Psoas muscle (tissue), 8 donors: Measurements from ENCODE around the gene TYW3. TPM values are rescaled to one million over a fixed set of nuclear protein-coding genes. Genes with fewer than 3 reads are reported as not detected.

ENCODE experiments used
- ATAC-seq, 4 donors: fragments of 200-7000 bp; cut with Tn5 transposase; one replicate each; pipeline ENCODE4 v1.9.1; 2020; ENCODE audit warnings: moderate library complexity in 3 of 4, mild to moderate bottlenecking in 2 of 4
- DNase-seq, 2 donors: peaks; one replicate each; pipeline ENCODE4 v3.0.0-alpha.2; 2020
- H3K27ac ChIP-seq: fragments of 200-600 bp; one replicate; pipeline ENCODE4 v1.8.0; 2022
- H3K27me3 ChIP-seq, 3 donors: fragments of 200-600 bp in 1 of 3; one replicate each; pipeline versions ENCODE4 v1.6.1 to v1.8.0; 2013 to 2022; ENCODE audit warnings: low read length in 2 of 3, mild to moderate bottlenecking in 2 of 3, moderate library complexity in 1 of 3; ENCODE audit not compliant: insufficient read depth in 3 of 3
- H3K36me3 ChIP-seq, 2 donors: fragments of 200-600 bp in 1 of 2; one replicate each; pipeline versions ENCODE4 v1.6.1 to v1.8.0; 2013 to 2022; ENCODE audit warnings: low read depth in 1 of 2, mild to moderate bottlenecking in 1 of 2, moderate library complexity in 1 of 2; ENCODE audit not compliant: insufficient read depth in 1 of 2
- H3K4me1 ChIP-seq: fragments of 200-600 bp; one replicate; pipeline ENCODE4 v1.8.0; 2022
- H3K4me3 ChIP-seq: fragments of 200-600 bp; one replicate; pipeline ENCODE4 v1.8.0; 2022; ENCODE audit warnings: mild to moderate bottlenecking
- H3K9me3 ChIP-seq: fragments of 200-600 bp; one replicate; pipeline ENCODE4 v1.8.0; 2022
- CTCF ChIP-seq: fragments of 200-600 bp; IDR thresholded peaks from one replicate; pipeline ENCODE4 v1.8.0; 2022; ENCODE audit warnings: antibody characterized with exemption
- WGBS, 3 donors: extraction: QIAGEN DNeasy Blood & Tissue Kit; methylation state at CpG; one replicate each; pipeline versions ENCODE4 v1.1.6 to v1.1.7; 2013; 5-methylcytosine and 5-hydroxymethylcytosine counted together
- intact Hi-C, 2 donors: fragments of 100-400 bp; cut with DNase I; formaldehyde crosslinking; loops; one replicate each; pipeline versions ENCODE4 v1.11.0 to v1.14.2; 2022
- polyA plus RNA-seq, 3 donors: library from polyadenylated mRNA; stranded (reverse); fragments of 200-250 nt; gene quantifications; one replicate each; pipeline ENCODE4 v1.2.3, GENCODE V29; 2013
- total RNA-seq, 4 donors: library from RNA; stranded (reverse); fragmentation: NEBNext Ultra II Directional in 2 of 4; extraction: Animal tissue kit (Norgen Biotek cat#: 25700) in 2 of 4; gene quantifications; one replicate each; pipeline versions ENCODE4 v1.2.1 to v1.2.4, GENCODE V29; 2021 to 2023
- donor health status: healthy with polysubstance abuse.
- donor health status: DM: no; HTN: no; CAD: no; lungs with moderate emphysema.
- donor health status: Bipolar disorder and iron deficiency.
- donor health status: healthy.
- donor health status: DM: yes; HTN: yes; CAD: no.
- donor health status: DM: no; HTN: no; CAD: no.
- donor health status: DM: no; HTN: no; CAD: no.
- donor health status: DM: yes; HTN: yes; CAD: no.

Gene TYW3
- total and polyA plus RNA-seq, 7 donors = 7.1 to 21.5 (median 9.8) TPM

- no peaks in the 10 kb centered on the region for H3K4me1 ChIP-seq
- intact Hi-C loops = no loop called here
- H3K4me3 ChIP-seq = no peak overlapping the region
- ATAC-seq = no peak
- H3K36me3 ChIP-seq = peaks cover 5 to 20% of the 10 kb centered on the region in 2 donors
- no peak for DNase-seq
- H3K9me3 ChIP-seq = no peaks in the 10 kb centered on the region
- H3K27ac ChIP-seq = no peak overlapping the region
- H3K27me3 ChIP-seq = no peaks in the 10 kb centered on the region
- TF ChIP-seq CTCF = no peak
These were observed 33.6 kb upstream of the TYW3 start for GRCh38 chr1:74699331-74699730.

GRCh38 chr1:74703386-74704182, 29.4 kb upstream of the TYW3 start:
- ATAC-seq = no peak
- no peak for TF ChIP-seq CTCF
- Histone ChIP-seq H3K27ac (no peak overlapping the region), H3K36me3 (peaks cover 7 to 50% of the 10 kb centered on the region in 2 donors), H3K4me3 (no peak overlapping the region), H3K27me3 (no peaks in the 10 kb centered on the region), H3K9me3 (no peaks in the 10 kb centered on the region), H3K4me1 (no peaks in the 10 kb centered on the region)
- intact Hi-C loops = no loop called here
- no peak for DNase-seq
- 83 to 91% (median 91%) methylated on average over 6 of the region's 6 CpGs for WGBS, 3 donors

GRCh38 chr1:74712881-74713280, 20.1 kb upstream of the TYW3 start:
- H3K27me3 ChIP-seq = no peaks in the 10 kb centered on the region
- peaks cover 7 to 89% of the 10 kb centered on the region in 2 donors for H3K36me3 ChIP-seq
- WGBS, 3 donors = 64 to 73% (median 73%) methylated on average over 1 of the region's 1 CpG
- intact Hi-C loops = no loop called here
- no peak overlapping the region for H3K4me3 ChIP-seq
- no peak for TF ChIP-seq CTCF
- ATAC-seq (no peak), DNase-seq (no peak)
- no peaks in the 10 kb centered on the region for H3K4me1 ChIP-seq
- H3K27ac ChIP-seq = no peak overlapping the region
- no peaks in the 10 kb centered on the region for H3K9me3 ChIP-seq

DNA sequence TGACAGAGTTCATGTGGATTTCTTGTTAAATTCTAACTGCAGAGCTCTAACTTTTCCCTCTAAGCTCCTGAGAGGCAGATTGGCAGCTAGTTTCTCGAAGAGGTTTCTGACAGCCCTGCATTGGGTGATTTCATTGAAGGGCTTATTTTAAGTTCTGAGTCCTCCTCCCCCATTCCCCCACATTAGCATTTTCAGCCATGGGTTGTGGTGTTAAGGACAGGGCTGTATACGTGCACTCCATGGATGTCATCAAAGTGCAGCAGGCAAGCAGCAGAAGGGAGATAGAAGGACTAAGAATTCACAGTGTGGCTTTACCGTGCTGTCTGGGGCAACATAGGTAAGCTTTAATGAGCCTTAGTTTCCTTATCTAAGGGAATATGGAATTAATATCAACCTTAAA, 19.1 kb upstream of the TYW3 start:
- Histone ChIP-seq H3K36me3 (peaks cover 7 to 96% of the 10 kb centered on the region in 2 donors), H3K27ac (no peak overlapping the region), H3K4me3 (no peak overlapping the region), H3K27me3 (no peaks in the 10 kb centered on the region), H3K9me3 (no peaks in the 10 kb centered on the region), H3K4me1 (no peaks in the 10 kb centered on the region)
- WGBS, 3 donors = 81 to 93% (median 89%) methylated on average over 3 of the region's 3 CpGs
- no peak for TF ChIP-seq CTCF
- intact Hi-C loops = no loop called here
- DNase-seq = no peak
- no peak for ATAC-seq
